ENCODE data around the gene DLX6. TPM values are rescaled to one million over a fixed set of nuclear protein-coding genes. Genes with fewer than 3 reads are reported as not detected.

Gene DLX6
- total RNA-seq, 3 donors from 2014 or later, result 0.32 TPM; not detected in 2

GRCh38 chr7:97014145-97014750 lies 8.9 kb downstream of the DLX6 start:
- TF ChIP-seq CTCF (IDR thresholded peaks at IDR 0.05), result no peak
- H3K9me3 ChIP-seq, result no peaks in the 10 kb centered on the region
- ATAC-seq (no peak), DNase-seq (no peak)
- H3K36me3 ChIP-seq (ENCODE audit: low read depth), result no peaks in the 10 kb centered on the region
- no peak overlapping the region for H3K4me3 ChIP-seq
- intact Hi-C loops (cut with DNase I, micrococcal nuclease), result no loop called here
- H3K4me1 ChIP-seq (ENCODE audit: low read depth), result no peaks in the 10 kb centered on the region

GRCh38 chr7:97015279-97015678 lies 9.9 kb downstream of the DLX6 start:
- TF ChIP-seq CTCF (IDR thresholded peaks at IDR 0.05), result no peak
- DNase-seq (no peak), ATAC-seq (no peak)
- no peaks in the 10 kb centered on the region for H3K36me3 ChIP-seq (ENCODE audit: low read depth)
- H3K4me1 ChIP-seq (ENCODE audit: low read depth), result no peaks in the 10 kb centered on the region
- H3K4me3 ChIP-seq, result no peak overlapping the region
- intact Hi-C loops (cut with DNase I, micrococcal nuclease), result no loop called here
- H3K9me3 ChIP-seq, result no peaks in the 10 kb centered on the region

- intact Hi-C loops (cut with DNase I, micrococcal nuclease), result no loop called here
- no peaks in the 10 kb centered on the region for H3K36me3 ChIP-seq (ENCODE audit: low read depth)
- peak; percentile 50 for ATAC-seq
Measured at GRCh38 chr7:97015756-97016380, 10.5 kb downstream of the DLX6 start.

GRCh38 chr7:97016381-97017191 lies 11.2 kb downstream of the DLX6 start:
- ATAC-seq, result peak; percentile 47

More at GRCh38 chr7:97015756-97016380, 10.5 kb downstream of the DLX6 start:
- no peak overlapping the region for H3K4me3 ChIP-seq
- TF ChIP-seq CTCF (IDR thresholded peaks at IDR 0.05), result no peak
- no peak for DNase-seq
- H3K4me1 ChIP-seq (ENCODE audit: low read depth), result no peaks in the 10 kb centered on the region
- H3K9me3 ChIP-seq, result no peaks in the 10 kb centered on the region

More at GRCh38 chr7:97016381-97017191, 11.2 kb downstream of the DLX6 start:
- no peak for TF ChIP-seq CTCF (IDR thresholded peaks at IDR 0.05)
- Histone ChIP-seq H3K36me3 (ENCODE audit: low read depth) (no peaks in the 10 kb centered on the region), H3K9me3 (no peaks in the 10 kb centered on the region), H3K4me1 (ENCODE audit: low read depth) (no peaks in the 10 kb centered on the region), H3K4me3 (no peak overlapping the region)
- no peak for DNase-seq
- intact Hi-C loops (cut with DNase I, micrococcal nuclease), result no loop called here
